Psoas muscle (tissue), 8 donors: ENCODE measurements around the gene C8B. TPM values are rescaled to one million over a fixed set of nuclear protein-coding genes. Genes with fewer than 3 reads are reported as not detected.

Experiments used
- ATAC-seq, 4 donors: fragments of 200-7000 bp; cut with Tn5 transposase; one replicate each; pipeline ENCODE4 v1.9.1; 2020; ENCODE audit warnings: moderate library complexity in 3 of 4, mild to moderate bottlenecking in 2 of 4
- DNase-seq, 2 donors: peaks; one replicate each; pipeline ENCODE4 v3.0.0-alpha.2; 2020
- H3K27ac ChIP-seq: fragments of 200-600 bp; one replicate; pipeline ENCODE4 v1.8.0; 2022
- H3K27me3 ChIP-seq, 3 donors: fragments of 200-600 bp in 1 of 3; one replicate each; pipeline versions ENCODE4 v1.6.1 to v1.8.0; 2013 to 2022; ENCODE audit warnings: low read length in 2 of 3, mild to moderate bottlenecking in 2 of 3, moderate library complexity in 1 of 3; ENCODE audit not compliant: insufficient read depth in 3 of 3
- H3K36me3 ChIP-seq, 2 donors: fragments of 200-600 bp in 1 of 2; one replicate each; pipeline versions ENCODE4 v1.6.1 to v1.8.0; 2013 to 2022; ENCODE audit warnings: low read depth in 1 of 2, mild to moderate bottlenecking in 1 of 2, moderate library complexity in 1 of 2; ENCODE audit not compliant: insufficient read depth in 1 of 2
- H3K4me1 ChIP-seq: fragments of 200-600 bp; one replicate; pipeline ENCODE4 v1.8.0; 2022
- H3K4me3 ChIP-seq: fragments of 200-600 bp; one replicate; pipeline ENCODE4 v1.8.0; 2022; ENCODE audit warnings: mild to moderate bottlenecking
- H3K9me3 ChIP-seq: fragments of 200-600 bp; one replicate; pipeline ENCODE4 v1.8.0; 2022
- WGBS, 3 donors: extraction: QIAGEN DNeasy Blood & Tissue Kit; methylation state at CpG; one replicate each; pipeline versions ENCODE4 v1.1.6 to v1.1.7; 2013; 5-methylcytosine and 5-hydroxymethylcytosine counted together
- intact Hi-C, 2 donors: fragments of 100-400 bp; cut with DNase I; formaldehyde crosslinking; loops; one replicate each; pipeline versions ENCODE4 v1.11.0 to v1.14.2; 2022
- polyA plus RNA-seq, 3 donors: library from polyadenylated mRNA; stranded (reverse); fragments of 200-250 nt; gene quantifications; one replicate each; pipeline ENCODE4 v1.2.3, GENCODE V29; 2013
- total RNA-seq, 4 donors: library from RNA; stranded (reverse); fragmentation: NEBNext Ultra II Directional in 2 of 4; extraction: Animal tissue kit (Norgen Biotek cat#: 25700) in 2 of 4; gene quantifications; one replicate each; pipeline versions ENCODE4 v1.2.1 to v1.2.4, GENCODE V29; 2021 to 2023
- TF ChIP-seq, protein P1 (sequence below): fragments of 200-600 bp; IDR thresholded peaks from one replicate; pipeline ENCODE4 v1.8.0; 2022; ENCODE audit warnings: antibody characterized with exemption
- donor health status: healthy with polysubstance abuse.
- donor health status: DM: no; HTN: no; CAD: no; lungs with moderate emphysema.
- donor health status: Bipolar disorder and iron deficiency.
- donor health status: healthy.
- donor health status: DM: yes; HTN: yes; CAD: no.
- donor health status: DM: no; HTN: no; CAD: no.
- donor health status: DM: no; HTN: no; CAD: no.
- donor health status: DM: yes; HTN: yes; CAD: no.

C8B gene
- total and polyA plus RNA-seq, 7 donors: not detected

DNA sequence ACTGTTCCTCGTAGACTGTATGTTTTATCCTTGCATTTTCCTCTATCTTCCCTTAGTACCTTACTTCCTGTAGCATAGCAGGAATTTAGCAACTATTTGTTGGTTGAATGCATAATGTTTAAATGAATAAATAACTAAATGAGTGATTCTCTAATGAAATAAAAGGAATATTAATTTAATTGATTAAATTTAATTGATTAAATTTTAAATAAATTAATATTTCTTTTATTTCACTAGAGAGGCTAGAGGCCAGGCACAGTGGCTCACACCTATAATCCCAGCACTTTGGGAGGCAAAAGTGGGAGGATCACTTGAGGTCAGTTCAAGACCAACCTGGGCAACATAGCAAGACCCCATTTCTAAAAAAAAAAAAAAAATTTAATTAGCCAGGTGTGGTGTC is 25.8 kb downstream of the C8B start:
- ATAC-seq (no peak), DNase-seq (no peak)
- intact Hi-C loops: no loop called here
- no peaks in the 10 kb centered on the region for H3K9me3 ChIP-seq
- peaks cover 0 to 4% (median 0%) of the 10 kb centered on the region in 3 donors for H3K27me3 ChIP-seq
- WGBS, 3 donors: 0 to 98% (median 30%) methylated on average over 1 of the region's 1 CpG
- no peak overlapping the region for H3K27ac ChIP-seq
- H3K36me3 ChIP-seq: no peaks in the 10 kb centered on the region
- TF ChIP-seq, protein P1, sequence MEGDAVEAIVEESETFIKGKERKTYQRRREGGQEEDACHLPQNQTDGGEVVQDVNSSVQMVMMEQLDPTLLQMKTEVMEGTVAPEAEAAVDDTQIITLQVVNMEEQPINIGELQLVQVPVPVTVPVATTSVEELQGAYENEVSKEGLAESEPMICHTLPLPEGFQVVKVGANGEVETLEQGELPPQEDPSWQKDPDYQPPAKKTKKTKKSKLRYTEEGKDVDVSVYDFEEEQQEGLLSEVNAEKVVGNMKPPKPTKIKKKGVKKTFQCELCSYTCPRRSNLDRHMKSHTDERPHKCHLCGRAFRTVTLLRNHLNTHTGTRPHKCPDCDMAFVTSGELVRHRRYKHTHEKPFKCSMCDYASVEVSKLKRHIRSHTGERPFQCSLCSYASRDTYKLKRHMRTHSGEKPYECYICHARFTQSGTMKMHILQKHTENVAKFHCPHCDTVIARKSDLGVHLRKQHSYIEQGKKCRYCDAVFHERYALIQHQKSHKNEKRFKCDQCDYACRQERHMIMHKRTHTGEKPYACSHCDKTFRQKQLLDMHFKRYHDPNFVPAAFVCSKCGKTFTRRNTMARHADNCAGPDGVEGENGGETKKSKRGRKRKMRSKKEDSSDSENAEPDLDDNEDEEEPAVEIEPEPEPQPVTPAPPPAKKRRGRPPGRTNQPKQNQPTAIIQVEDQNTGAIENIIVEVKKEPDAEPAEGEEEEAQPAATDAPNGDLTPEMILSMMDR: no peak
- no peaks in the 10 kb centered on the region for H3K4me1 ChIP-seq
- no peak overlapping the region for H3K4me3 ChIP-seq

- Histone ChIP-seq H3K4me3 (no peak overlapping the region), H3K27ac (no peak overlapping the region), H3K27me3 (peaks cover 0 to 4% (median 0%) of the 10 kb centered on the region in 3 donors), H3K36me3 (no peaks in the 10 kb centered on the region), H3K9me3 (no peaks in the 10 kb centered on the region), H3K4me1 (no peaks in the 10 kb centered on the region)
- intact Hi-C loops: no loop called here
- no peak for ATAC-seq
- TF ChIP-seq, protein P1: no peak
- no peak for DNase-seq
- WGBS, 3 donors: 76 to 80% (median 79%) methylated on average over 2 of the region's 2 CpGs
Measured at GRCh38 chr1:56939209-56939608, 26.6 kb downstream of the C8B start.

- DNase-seq: no peak
- no peak overlapping the region for H3K4me3 ChIP-seq
- no peaks in the 10 kb centered on the region for H3K36me3 ChIP-seq
- no peaks in the 10 kb centered on the region for H3K9me3 ChIP-seq
- TF ChIP-seq, protein P1: no peak
- no peak for ATAC-seq
- no peaks in the 10 kb centered on the region for H3K4me1 ChIP-seq
- H3K27me3 ChIP-seq: peaks cover 0 to 4% (median 0%) of the 10 kb centered on the region in 3 donors
- WGBS, 3 donors: 89 to 93% (median 89%) methylated on average over 2 of the region's 2 CpGs
- intact Hi-C loops: no loop called here
- H3K27ac ChIP-seq: no peak overlapping the region
Measured at GRCh38 chr1:56938646-56939045, 27.2 kb downstream of the C8B start.

DNA sequence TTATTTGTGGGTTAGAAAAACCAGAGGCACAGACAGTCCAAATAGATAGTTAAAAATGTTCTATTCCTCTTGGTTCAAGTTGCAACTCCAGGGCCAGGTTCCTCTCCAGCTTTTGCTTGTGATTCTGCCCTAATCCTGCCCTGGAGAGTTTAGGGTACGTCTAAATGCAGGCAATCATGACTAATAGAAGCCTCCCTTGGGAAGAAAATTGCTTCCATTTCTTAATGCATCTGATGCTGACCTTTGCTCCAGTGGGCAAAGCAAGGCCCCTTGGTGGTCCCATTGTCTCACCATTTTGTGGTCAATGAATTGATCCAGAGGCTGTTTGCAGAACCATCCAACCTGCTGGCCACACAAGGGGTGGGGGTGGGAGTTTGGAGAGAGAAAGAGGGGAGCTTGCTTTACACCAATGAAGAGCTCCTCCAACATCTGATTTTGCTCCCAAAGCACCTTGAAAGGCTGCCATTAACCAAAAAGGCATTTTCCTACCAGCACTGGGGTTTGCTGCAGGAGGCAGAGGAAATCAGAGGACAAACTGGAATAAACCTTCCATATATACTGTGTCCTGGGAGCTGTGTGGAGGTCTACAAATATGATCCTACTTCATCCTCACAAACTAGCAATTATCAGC is 31.3 kb downstream of the C8B start:
- whole genome bisulfite sequencing, 3 donors: 8 to 42% (median 35%) methylated on average over 1 of the region's 1 CpG
- TF ChIP-seq, protein P1: no peak
- H3K27ac ChIP-seq: no peak overlapping the region
- intact Hi-C loops: no loop called here
- no peaks in the 10 kb centered on the region for H3K36me3 ChIP-seq
- no peak for DNase-seq
- no peaks in the 10 kb centered on the region for H3K4me1 ChIP-seq
- no peak overlapping the region for H3K4me3 ChIP-seq
- ATAC-seq: no peak
- peaks cover 0 to 4% (median 0%) of the 10 kb centered on the region in 3 donors for H3K27me3 ChIP-seq
- H3K9me3 ChIP-seq: no peaks in the 10 kb centered on the region

GRCh38 chr1:56933606-56934005 is 32.2 kb downstream of the C8B start:
- TF ChIP-seq, protein P1: no peak
- ATAC-seq (no peak), DNase-seq (no peak)
- no peak overlapping the region for H3K27ac ChIP-seq
- H3K4me3 ChIP-seq: no peak overlapping the region
- no peaks in the 10 kb centered on the region for H3K9me3 ChIP-seq
- no peaks in the 10 kb centered on the region for H3K36me3 ChIP-seq
- H3K4me1 ChIP-seq: no peaks in the 10 kb centered on the region
- intact Hi-C loops: no loop called here
- 66 to 76% (median 67%) methylated on average over 2 of the region's 2 CpGs for WGBS, 3 donors
- peaks cover 0 to 4% (median 0%) of the 10 kb centered on the region in 3 donors for H3K27me3 ChIP-seq
